Transverse colon (tissue), 4 donors: ENCODE results near the gene SRGAP2. TPM values are rescaled to one million over a fixed set of nuclear protein-coding genes. Genes with fewer than 3 reads are reported as not detected.
A peak's percentile ranks its signal among the peaks of the same experiment; 100 is the strongest.
"Not testable (repeated sequence)": the region's sequence is repeated elsewhere in the genome, so short reads cannot be mapped to it uniquely, and the experiment has no call there.

Source experiments
- DNase-seq: peaks from one replicate; pipeline ENCODE4 v3.0.0-alpha.2; 2019
- H3K27ac ChIP-seq, 4 donors: fragments of 200-600 bp; sonication (generic); 2 replicates each; pipeline ENCODE4 v1.5.1; 2016 to 2018; ENCODE audit warnings: inconsistent platforms in 4 of 4
- H3K27me3 ChIP-seq: fragments of 200-600 bp; sonication (generic); 2 replicates; pipeline ENCODE4 v1.5.1; 2017; ENCODE audit warnings: inconsistent platforms
- H3K36me3 ChIP-seq, 4 donors: fragments of 200-600 bp; sonication (generic); 2 replicates each; pipeline ENCODE4 v1.5.1; 2017 to 2019; ENCODE audit warnings: inconsistent platforms in 4 of 4
- H3K4me1 ChIP-seq, 4 donors: fragments of 200-600 bp; sonication (generic); 2 replicates each; pipeline ENCODE4 v1.5.1; 2017 to 2020; ENCODE audit warnings: inconsistent platforms in 4 of 4
- H3K4me3 ChIP-seq, 4 donors: fragments of 200-600 bp; sonication (generic); 1 replicate in 1 of 4; 2 replicates in 3 of 4; pipeline versions ENCODE4 v1.5.1 to v1.6.1; 2017 to 2019; ENCODE audit warnings: inconsistent platforms in 4 of 4
- H3K9me3 ChIP-seq, 2 donors: fragments of 200-600 bp; sonication (generic); 2 replicates each; pipeline ENCODE4 v1.5.1; 2017 to 2019; ENCODE audit warnings: inconsistent platforms in 2 of 2
- POLR2AphosphoS5 ChIP-seq, 3 donors: sonication (generic); formaldehyde crosslinking; IDR thresholded peaks; one replicate each; pipeline ENCODE4 v1.6.1; 2016; ENCODE audit warnings: antibody characterized with exemption in 3 of 3
- WGBS, 2 donors: methylation state at CpG; one replicate each; pipeline ENCODE4 v1.1.5; 2018; ENCODE audit warnings: low coverage in 1 of 2; 5-methylcytosine and 5-hydroxymethylcytosine counted together
- in situ Hi-C, 4 donors: fragments of 200-750 bp; cut with MboI; loops; one replicate each; pipeline versions ENCODE4 v1.15.0 to v1.15.1; 2017; ENCODE audit warnings: low sequenced_read_pairs in 3 of 4, low pct_ligation_motif_present in 1 of 4, low pct_unique_long_range_greater_than_20kb in 1 of 4
- intact Hi-C: fragments of 100-400 bp; cut with DNase I; formaldehyde crosslinking; loops from one replicate; pipeline ENCODE4 v1.15.1; 2023; ENCODE audit warnings: low total_unique reads
- total RNA-seq, 4 donors: library from RNA; depleted of rRNA; stranded (reverse); fragments of >200 nt; gene quantifications; one replicate each; pipeline ENCODE4 v1.1.0, GENCODE V29; 2016
- TF ChIP-seq, protein P1 (sequence below), 5 experiments: fragments of 200-600 bp in 3 of 5; fragments of 450-650 bp in 2 of 5; sonication (generic) in 3 of 5; IDR thresholded peaks; 1 replicate in 2 of 5; 2 replicates in 3 of 5; pipeline ENCODE4 v1.5.1; 2016 to 2017; ENCODE audit warnings: antibody characterized with exemption in 5 of 5, inconsistent platforms in 3 of 5, mild to moderate bottlenecking in 2 of 5, moderate library complexity in 1 of 5

The SRGAP2 gene
- 10 to 100 TPM; 11.7 to 22.9 (median 19.0) TPM for total RNA-seq

- H3K9me3 ChIP-seq, H3K36me3 ChIP-seq, H3K27me3 ChIP-seq, intact Hi-C loops, H3K4me1 ChIP-seq, in situ Hi-C loops: not testable (repeated sequence)
- peak in 2 of 3 donors; percentile 14 to 36 for TF ChIP-seq POLR2AphosphoS5 (IDR thresholded peaks at IDR 0.05)
- Histone ChIP-seq H3K4me3 (peak within 1 kb of the TSS; percentile 43 to 71 (median 50)), H3K27ac (peak within 1 kb of the TSS; percentile 87 to 92 (median 88))
- peak; percentile 63 for DNase-seq
- WGBS, 2 donors: 0% methylated on average over 27 of the region's 63 CpGs; no CpG with 5 or more reads in 1 of the 2 donors
Observed at GRCh38 chr1:206203364-206204158, at the start of gene SRGAP2. Gene SRGAP2, plus strand, starts transcription at chr1:206203541. Its CDS starts 2,430 bp downstream, at chr1:206205971.

- H3K9me3 ChIP-seq, H3K4me3 ChIP-seq, H3K27me3 ChIP-seq, H3K27ac ChIP-seq, in situ Hi-C loops, DNase-seq, H3K4me1 ChIP-seq, H3K36me3 ChIP-seq, intact Hi-C loops: not testable (repeated sequence)
- WGBS, 2 donors: 30 to 39% methylated on average over 3 to 5 of the region's 10 CpGs
- TF ChIP-seq, protein P1, sequence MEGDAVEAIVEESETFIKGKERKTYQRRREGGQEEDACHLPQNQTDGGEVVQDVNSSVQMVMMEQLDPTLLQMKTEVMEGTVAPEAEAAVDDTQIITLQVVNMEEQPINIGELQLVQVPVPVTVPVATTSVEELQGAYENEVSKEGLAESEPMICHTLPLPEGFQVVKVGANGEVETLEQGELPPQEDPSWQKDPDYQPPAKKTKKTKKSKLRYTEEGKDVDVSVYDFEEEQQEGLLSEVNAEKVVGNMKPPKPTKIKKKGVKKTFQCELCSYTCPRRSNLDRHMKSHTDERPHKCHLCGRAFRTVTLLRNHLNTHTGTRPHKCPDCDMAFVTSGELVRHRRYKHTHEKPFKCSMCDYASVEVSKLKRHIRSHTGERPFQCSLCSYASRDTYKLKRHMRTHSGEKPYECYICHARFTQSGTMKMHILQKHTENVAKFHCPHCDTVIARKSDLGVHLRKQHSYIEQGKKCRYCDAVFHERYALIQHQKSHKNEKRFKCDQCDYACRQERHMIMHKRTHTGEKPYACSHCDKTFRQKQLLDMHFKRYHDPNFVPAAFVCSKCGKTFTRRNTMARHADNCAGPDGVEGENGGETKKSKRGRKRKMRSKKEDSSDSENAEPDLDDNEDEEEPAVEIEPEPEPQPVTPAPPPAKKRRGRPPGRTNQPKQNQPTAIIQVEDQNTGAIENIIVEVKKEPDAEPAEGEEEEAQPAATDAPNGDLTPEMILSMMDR (IDR thresholded peaks at IDR 0.05): peak in 3 of 5 experiments; percentile 14 to 34 (median 22)
Observed at GRCh38 chr1:206167350-206168029, 35.9 kb upstream of the SRGAP2 start.

GRCh38 chr1:206169794-206170193 is 33.5 kb upstream of the SRGAP2 start:
- DNase-seq, H3K4me1 ChIP-seq, H3K4me3 ChIP-seq, H3K27me3 ChIP-seq, H3K9me3 ChIP-seq, H3K36me3 ChIP-seq, H3K27ac ChIP-seq, in situ Hi-C loops, intact Hi-C loops: not testable (repeated sequence)
- 0 to 43% methylated on average over 1 of the region's 3 CpGs for WGBS, 2 donors

GRCh38 chr1:206173110-206173719 is 30.1 kb upstream of the SRGAP2 start:
- WGBS, 2 donors: 88% methylated on average over 1 of the region's 2 CpGs; no CpG with 5 or more reads in 1 of the 2 donors
- H3K36me3 ChIP-seq, H3K4me1 ChIP-seq, DNase-seq, H3K4me3 ChIP-seq, H3K27ac ChIP-seq, in situ Hi-C loops, intact Hi-C loops, H3K27me3 ChIP-seq, H3K9me3 ChIP-seq: not testable (repeated sequence)

GRCh38 chr1:206174182-206174868 is 29.0 kb upstream of the SRGAP2 start:
- intact Hi-C loops, H3K4me3 ChIP-seq, H3K27ac ChIP-seq, H3K27me3 ChIP-seq, H3K9me3 ChIP-seq, DNase-seq, H3K36me3 ChIP-seq, H3K4me1 ChIP-seq, in situ Hi-C loops: not testable (repeated sequence)
- WGBS, 2 donors: 88 to 90% methylated on average over 5 to 7 of the region's 7 CpGs

DNA sequence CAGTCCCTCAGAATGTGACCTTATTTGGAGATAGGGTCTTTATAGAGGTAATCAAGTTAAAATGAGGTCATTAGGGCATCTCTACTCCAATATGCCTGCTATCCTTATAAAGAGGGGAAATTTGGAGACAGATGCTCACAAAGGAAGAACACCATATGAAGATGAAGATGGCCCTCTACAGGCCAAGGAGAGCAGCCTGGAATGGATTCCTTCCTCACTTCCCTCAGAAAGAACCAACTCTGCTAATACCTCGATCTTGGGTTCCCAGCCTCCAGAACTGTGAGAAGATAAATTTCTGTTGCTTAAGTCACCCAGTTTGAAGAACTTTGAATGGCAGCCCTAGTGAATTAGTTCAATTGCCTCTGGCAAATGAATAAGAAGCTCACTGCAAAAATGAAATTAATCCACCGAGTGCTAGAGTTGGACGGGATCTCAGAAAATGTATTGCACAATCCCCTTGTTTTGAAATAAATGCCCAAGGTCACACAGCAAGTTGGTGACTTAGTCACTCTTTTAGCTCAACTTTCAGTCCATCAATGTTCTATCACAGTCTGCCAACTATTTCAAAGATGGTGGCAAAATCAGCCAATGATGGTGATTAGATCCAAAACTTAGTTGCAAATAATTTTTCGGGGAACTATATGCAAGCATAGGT is 27.8 kb upstream of the SRGAP2 start:
- H3K4me3 ChIP-seq, H3K36me3 ChIP-seq, H3K27ac ChIP-seq, DNase-seq, in situ Hi-C loops, H3K27me3 ChIP-seq, intact Hi-C loops, H3K9me3 ChIP-seq, H3K4me1 ChIP-seq: not testable (repeated sequence)
- WGBS, 2 donors: 14 to 60% methylated on average over 1 of the region's 4 CpGs

DNA sequence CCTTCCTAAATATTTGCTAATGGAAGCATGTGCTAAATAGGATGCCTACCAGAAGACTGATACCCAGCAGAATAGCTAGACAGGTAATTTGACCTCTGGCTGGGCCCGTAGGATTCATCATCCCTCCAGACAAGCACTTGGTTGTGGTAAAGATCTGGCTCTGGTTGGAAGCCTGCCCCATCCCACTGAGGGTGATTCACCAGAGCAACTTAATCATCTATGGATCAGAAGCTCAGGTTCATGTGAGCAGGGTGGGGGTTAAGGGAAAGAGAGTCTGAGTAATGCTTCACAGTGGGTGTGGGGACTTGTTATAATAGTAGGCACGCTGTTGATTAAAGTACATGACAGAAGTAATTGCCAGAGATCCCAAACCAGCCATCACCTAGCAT is 27.2 kb upstream of the SRGAP2 start:
- intact Hi-C loops, H3K27ac ChIP-seq, DNase-seq, in situ Hi-C loops, H3K9me3 ChIP-seq, H3K36me3 ChIP-seq, H3K27me3 ChIP-seq, H3K4me1 ChIP-seq, H3K4me3 ChIP-seq: not testable (repeated sequence)
- WGBS, 2 donors: 60% methylated on average over 1 of the region's 2 CpGs; no CpG with 5 or more reads in 1 of the 2 donors

GRCh38 chr1:206178061-206178989 is 25.0 kb upstream of the SRGAP2 start:
- H3K4me3 ChIP-seq, DNase-seq, intact Hi-C loops, H3K4me1 ChIP-seq, H3K27me3 ChIP-seq, H3K27ac ChIP-seq, in situ Hi-C loops, H3K9me3 ChIP-seq, H3K36me3 ChIP-seq: not testable (repeated sequence)
- 85% methylated on average over 9 of the region's 9 CpGs; no CpG with 5 or more reads in 1 of the 2 donors for WGBS, 2 donors
